EH (cell line): ENCODE measurements around the gene SPACA6.
"Not testable (repeated sequence)": the region's sequence is repeated elsewhere in the genome, so short reads cannot be mapped to it uniquely, and the experiment has no call there.

Experiments
- DNase-seq: peaks from one replicate; pipeline ENCODE4 v3.0.0-alpha.2; 2015; ENCODE audit warnings: low read depth

Gene SPACA6

GRCh38 chr19:51735759-51736449 is 42.8 kb downstream of the SPACA6 start:
- DNase-seq, result peak; percentile 15

- no peak for DNase-seq
Observed at GRCh38 chr19:51737389-51737788, 44.3 kb downstream of the SPACA6 start.

DNA sequence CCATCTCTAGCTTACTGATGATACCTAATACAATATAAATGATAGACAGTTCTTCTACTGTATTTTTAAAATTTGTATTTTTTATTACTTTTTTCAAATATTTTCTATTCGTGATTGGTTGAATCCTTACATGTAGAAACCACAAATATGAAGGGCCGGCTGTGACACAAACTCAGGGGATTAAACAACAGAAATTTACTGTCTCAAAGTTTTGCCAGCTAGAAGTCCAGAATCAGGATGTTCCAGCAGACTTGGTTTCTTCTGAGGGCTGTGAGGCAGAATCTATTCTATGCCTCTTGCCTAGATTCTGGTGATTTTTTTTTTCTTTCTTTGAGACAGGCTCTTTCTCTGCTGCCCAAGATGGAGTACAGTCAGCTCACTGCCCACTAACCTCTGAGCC is 44.8 kb downstream of the SPACA6 start:
- DNase-seq, result no peak

- not testable (repeated sequence) for DNase-seq
Observed at GRCh38 chr19:51738523-51738922, 45.4 kb downstream of the SPACA6 start.

- no peak for DNase-seq
Observed at GRCh38 chr19:51739466-51740213, 46.5 kb downstream of the SPACA6 start.

DNA sequence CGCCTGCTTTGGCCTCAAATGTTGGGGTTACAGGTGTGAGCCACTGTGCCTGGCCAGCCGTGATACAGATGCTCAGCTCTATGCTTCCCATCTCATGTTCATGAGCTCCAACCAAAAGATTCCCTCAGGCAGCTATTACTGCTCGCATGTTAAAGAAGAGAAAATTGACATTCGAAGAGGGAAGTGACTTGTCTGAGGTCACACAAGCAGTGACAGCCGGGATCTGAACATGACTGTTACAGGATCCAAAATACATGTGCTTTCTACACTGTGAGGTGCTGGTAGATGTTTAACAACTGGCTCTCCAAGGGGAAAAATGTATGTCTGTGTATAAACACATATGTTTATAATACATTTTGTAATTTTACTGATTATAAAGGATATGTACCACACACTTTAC is 47.2 kb downstream of the SPACA6 start:
- no peak for DNase-seq

DNA sequence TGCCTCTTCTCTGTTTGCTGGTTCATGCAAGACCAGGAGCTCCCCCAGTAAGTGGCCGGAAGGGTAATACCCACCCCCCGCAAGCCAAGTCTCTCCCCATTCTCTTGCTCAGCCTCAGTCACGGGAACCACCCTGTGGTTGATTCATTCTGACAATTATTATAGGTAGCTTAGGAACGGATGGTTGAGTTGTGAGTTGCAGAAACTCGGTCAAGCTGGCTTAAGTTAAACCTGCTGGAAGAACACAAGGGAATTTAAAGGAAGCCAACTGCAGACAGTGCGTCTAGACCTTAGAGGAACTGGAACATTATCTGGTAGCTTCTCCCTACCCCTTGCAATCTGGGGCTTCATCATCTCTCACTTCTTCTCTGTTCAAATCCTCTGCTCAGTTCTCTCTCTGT is 49.7 kb downstream of the SPACA6 start:
- no peak for DNase-seq

DNA sequence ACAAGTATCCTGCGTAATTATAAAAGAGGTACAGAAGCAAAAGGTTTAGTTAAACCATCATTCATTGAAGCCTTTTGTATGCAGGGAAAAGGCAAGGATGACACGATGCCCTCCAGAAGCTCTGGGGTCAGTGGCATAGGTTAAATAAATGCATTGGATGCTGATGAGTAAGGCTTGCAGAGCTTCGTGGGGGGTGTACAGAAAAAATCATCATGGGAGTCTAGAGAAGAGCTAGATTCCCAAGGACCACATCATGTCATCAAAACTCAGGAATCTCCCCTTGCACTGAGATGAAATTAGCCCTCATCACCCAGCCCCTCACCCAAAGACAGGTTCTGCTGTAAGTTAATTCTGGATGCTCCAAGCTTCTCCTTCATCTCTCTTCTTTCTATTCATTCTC is 50.3 kb downstream of the SPACA6 start:
- DNase-seq, result no peak

DNA sequence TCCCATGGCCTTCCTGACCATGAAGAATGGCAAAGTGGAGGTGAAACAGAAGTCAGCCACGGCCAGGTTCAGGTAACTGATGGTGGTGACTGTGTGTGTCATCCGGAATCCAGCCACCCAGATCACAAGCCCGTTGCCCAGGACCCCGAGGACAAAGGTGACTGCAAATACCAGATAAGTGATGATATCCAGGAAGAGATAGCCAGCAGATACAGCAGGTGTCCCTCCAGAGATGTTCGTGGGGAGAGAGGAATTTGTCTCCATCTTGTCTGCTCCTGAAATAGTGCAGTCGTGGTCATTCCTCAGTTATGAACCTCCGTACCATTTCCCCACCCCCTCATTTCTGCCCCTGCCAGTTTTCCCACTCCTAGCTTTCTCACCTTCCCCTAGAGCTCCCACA is 53.6 kb downstream of the SPACA6 start:
- DNase-seq, result no peak

GRCh38 chr19:51749979-51750378 is 56.8 kb downstream of the SPACA6 start:
- DNase-seq, result no peak

DNA sequence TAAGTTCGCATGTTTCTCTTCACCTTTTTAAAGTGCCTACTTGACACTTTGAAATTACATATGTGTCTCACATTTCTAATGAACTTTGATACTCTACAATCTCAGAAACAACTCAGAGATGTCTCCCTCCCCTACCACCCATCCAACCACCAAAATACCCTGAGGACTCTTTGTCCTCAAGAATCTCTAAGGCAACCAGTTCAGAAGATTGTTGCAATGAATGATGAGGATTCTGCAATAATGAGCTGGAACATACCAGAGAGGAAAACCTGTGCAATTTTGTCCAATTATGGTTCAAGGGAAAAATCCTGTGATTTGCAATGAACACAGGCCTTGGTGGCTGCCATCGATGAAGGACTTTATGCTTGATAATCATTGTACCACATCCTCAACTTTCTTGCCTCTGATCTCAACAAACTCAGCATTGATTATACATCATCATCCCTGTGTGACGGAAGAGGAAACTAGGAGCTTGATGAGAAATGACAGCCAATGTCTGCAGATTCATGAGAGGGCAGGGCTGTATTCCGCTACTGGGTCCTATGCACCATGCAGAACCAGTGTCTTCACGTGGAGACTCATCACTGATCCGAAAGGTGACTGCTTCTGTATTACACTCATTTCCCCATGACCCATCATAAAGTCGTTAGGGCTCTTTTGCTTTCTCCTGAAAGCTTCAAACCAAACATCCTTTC is 57.4 kb downstream of the SPACA6 start:
- no peak for DNase-seq

GRCh38 chr19:51751655-51752054 is 58.5 kb downstream of the SPACA6 start, which contains the start of gene FPR1:
Gene FPR1, minus strand, starts transcription at chr19:51751878. Its CDS starts 4,884 bp downstream, at chr19:51746994.
- no peak for DNase-seq

DNA sequence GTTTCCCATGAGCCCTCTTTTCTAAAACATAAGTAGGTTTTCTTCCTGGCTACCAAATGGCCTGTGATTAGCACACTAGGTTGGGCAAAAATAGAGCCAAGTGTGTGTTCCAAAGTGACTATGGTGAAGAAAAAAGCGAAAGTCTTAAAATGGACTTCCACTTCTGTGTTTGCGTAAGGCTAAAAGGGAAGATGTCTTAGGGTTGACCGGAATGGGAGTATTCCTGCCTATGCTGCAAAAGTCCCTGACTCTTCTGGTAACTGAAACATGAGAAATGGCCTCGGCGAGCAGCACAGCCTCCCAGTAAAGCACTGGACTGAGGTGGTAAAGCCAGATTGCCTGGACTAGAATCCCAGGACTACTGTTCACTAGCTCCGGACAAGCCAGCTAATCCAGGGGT is 61.0 kb downstream of the SPACA6 start:
- no peak for DNase-seq

GRCh38 chr19:51754770-51755169 is 61.6 kb downstream of the SPACA6 start:
- DNase-seq, result no peak
